AG04449 (cell line): ENCODE measurements around the gene PNLDC1.

ENCODE experiments used
- CTCF ChIA-PET: fragments of 350-600 bp; formaldehyde crosslinking; extraction: SDS; loops from one replicate; lab custom pipeline; 2021; ENCODE audit warnings: antibody characterized with exemption; lab: Yijun Ruan, JAX
- POLR2A ChIA-PET: fragments of 400-600, 350-600 bp; formaldehyde crosslinking; extraction: SDS; loops from one replicate; lab custom pipeline; 2020; ENCODE audit warnings: antibody characterized with exemption, inconsistent platforms; lab: Yijun Ruan, JAX
- DNase-seq: peaks from one replicate; pipeline ENCODE4 v3.0.0-alpha.2; 2010; ENCODE audit warnings: low read depth, low spot score
- H3K4me3 ChIP-seq: 2 replicates; pipeline ENCODE4 v1.5.1; 2011; ENCODE audit warnings: low read depth, mild to moderate bottlenecking, control low read depth, low read length
- TF ChIP-seq, protein P1 (sequence below): IDR thresholded peaks from one replicate; pipeline ENCODE4 v1.5.1; 2011; ENCODE audit warnings: mild to moderate bottlenecking, moderate library complexity, low read length, control low read depth, inconsistent platforms; ENCODE audit not compliant: insufficient read depth; ENCODE audit errors: missing control alignments

PNLDC1 gene

GRCh38 chr6:159852877-159853276 lies 52.8 kb downstream of the PNLDC1 start:
- DNase-seq, result no peak
- TF ChIP-seq, protein P1, sequence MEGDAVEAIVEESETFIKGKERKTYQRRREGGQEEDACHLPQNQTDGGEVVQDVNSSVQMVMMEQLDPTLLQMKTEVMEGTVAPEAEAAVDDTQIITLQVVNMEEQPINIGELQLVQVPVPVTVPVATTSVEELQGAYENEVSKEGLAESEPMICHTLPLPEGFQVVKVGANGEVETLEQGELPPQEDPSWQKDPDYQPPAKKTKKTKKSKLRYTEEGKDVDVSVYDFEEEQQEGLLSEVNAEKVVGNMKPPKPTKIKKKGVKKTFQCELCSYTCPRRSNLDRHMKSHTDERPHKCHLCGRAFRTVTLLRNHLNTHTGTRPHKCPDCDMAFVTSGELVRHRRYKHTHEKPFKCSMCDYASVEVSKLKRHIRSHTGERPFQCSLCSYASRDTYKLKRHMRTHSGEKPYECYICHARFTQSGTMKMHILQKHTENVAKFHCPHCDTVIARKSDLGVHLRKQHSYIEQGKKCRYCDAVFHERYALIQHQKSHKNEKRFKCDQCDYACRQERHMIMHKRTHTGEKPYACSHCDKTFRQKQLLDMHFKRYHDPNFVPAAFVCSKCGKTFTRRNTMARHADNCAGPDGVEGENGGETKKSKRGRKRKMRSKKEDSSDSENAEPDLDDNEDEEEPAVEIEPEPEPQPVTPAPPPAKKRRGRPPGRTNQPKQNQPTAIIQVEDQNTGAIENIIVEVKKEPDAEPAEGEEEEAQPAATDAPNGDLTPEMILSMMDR, result no peak
- H3K4me3 ChIP-seq, result no peak overlapping the region
- ChIA-PET POLR2A (interaction anchor here (0.7 to 0.8 kb wide), 2 partner anchors 63 to 76 kb away, joined by 3 read pairs; partner anchors contain the start of gene TCP1), CTCF (interaction anchor here (1.2 to 6.2 kb wide), 7 partner anchors 8 to 162 kb away, joined by 4 to 46 read pairs (median 7); partner anchors contain the start of gene SOD2)

- ChIA-PET POLR2A (interaction anchor here (0.8 kb wide), 1 partner anchor 64 kb away, joined by 3 read pairs; the partner anchor contains the start of gene TCP1), CTCF (interaction anchor here (0.9 to 6.2 kb wide), 8 partner anchors 9 to 603 kb away, joined by 3 to 46 read pairs (median 4); partner anchors contain the start of gene SOD2)
Observed at GRCh38 chr6:159853754-159854153, 53.7 kb downstream of the PNLDC1 start.

GRCh38 chr6:159854959-159855358 lies 54.9 kb downstream of the PNLDC1 start:
- ChIA-PET POLR2A (no interaction called here), CTCF (interaction anchor here (0.7 to 6.2 kb wide), 8 partner anchors 8 to 233 kb away, joined by 3 to 46 read pairs (median 4); partner anchors contain the start of gene SOD2)
- TF ChIP-seq, protein P1, result no peak
- no peak overlapping the region for H3K4me3 ChIP-seq
- no peak for DNase-seq

More at GRCh38 chr6:159853754-159854153, 53.7 kb downstream of the PNLDC1 start:
- TF ChIP-seq, protein P1, result no peak
- no peak for DNase-seq
- H3K4me3 ChIP-seq, result no peak overlapping the region

DNA sequence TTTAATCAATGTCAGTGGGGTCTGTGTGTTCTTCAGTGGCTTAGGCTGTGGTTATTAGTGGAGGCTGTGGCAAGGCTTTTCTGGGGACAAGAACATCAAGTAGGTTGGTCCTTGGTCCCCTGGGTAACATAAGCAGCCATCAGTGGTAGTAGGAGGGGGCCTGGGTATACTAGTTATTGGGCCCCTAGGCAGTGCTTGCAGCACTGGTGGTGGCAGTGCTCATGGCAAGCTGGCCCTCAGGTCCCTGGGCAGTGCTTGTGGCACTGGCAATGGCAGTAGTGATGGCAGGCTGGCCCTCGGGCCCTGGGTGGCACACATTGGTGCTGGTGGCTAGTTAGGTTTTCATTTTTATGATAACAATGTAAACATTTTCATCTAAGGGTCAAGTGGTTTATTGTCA lies 58.2 kb downstream of the PNLDC1 start:
- TF ChIP-seq, protein P1, result no peak
- no peak for DNase-seq
- H3K4me3 ChIP-seq, result no peak overlapping the region
- POLR2A ChIA-PET, result no interaction called here
- CTCF ChIA-PET, result no interaction called here

- ChIA-PET POLR2A (no interaction called here), CTCF (interaction anchor here (13.2 kb wide), 1 partner anchor 82 kb away, joined by 240 read pairs; no protein-coding TSS in a partner anchor)
- no peak overlapping the region for H3K4me3 ChIP-seq
- TF ChIP-seq, protein P1, result no peak
- no peak for DNase-seq
Observed at GRCh38 chr6:159860482-159860881, 60.4 kb downstream of the PNLDC1 start.

DNA sequence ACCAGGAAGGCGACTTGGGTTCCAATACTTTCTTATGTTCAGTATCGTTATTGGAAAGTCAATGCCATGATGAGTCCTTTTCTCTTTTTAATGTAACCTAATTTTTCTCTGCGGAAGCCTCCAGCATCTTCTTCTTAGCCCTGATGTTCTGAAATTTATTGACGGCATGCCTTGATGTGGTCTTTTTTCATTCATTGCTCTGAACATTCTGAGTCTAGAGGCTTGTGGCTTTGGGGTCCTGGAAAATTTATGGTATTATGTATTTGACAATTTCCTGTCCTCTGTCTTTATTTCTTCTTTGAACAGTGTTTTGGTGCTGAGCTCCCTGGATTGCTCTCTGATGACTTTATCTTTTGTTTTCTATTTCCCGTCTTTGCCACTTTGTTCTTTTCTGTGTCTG lies 62.0 kb downstream of the PNLDC1 start:
- TF ChIP-seq, protein P1, result no peak
- H3K4me3 ChIP-seq, result no peak overlapping the region
- POLR2A ChIA-PET, result no interaction called here
- DNase-seq, result no peak
- CTCF ChIA-PET, result interaction anchor here (1.1 to 13.2 kb wide), 4 partner anchors 8 to 80 kb away, joined by 3 to 240 read pairs (median 15); no protein-coding TSS in a partner anchor
